GM23338 (cell line): ENCODE results near the gene MAT2A. TPM values are rescaled to one million over a fixed set of nuclear protein-coding genes. Genes with fewer than 3 reads are reported as not detected.

Source experiments
- ATAC-seq: fragments of 200-7000 bp; cut with Tn5 transposase; 3 replicates; pipeline ENCODE4 v1.9.1; 2020
- DNase-seq: peaks from one replicate; pipeline ENCODE4 v3.0.0-alpha.2; 2015; ENCODE audit warnings: low spot score
- H2AFZ ChIP-seq: fragments of 200-600 bp; sonication (generic); 2 replicates; pipeline ENCODE4 v1.8.0; 2016; ENCODE audit warnings: antibody characterized with exemption, mild to moderate bottlenecking, moderate library complexity
- H3F3A ChIP-seq: fragments of 200-600 bp; sonication (generic); replicated peaks from 2 replicates; pipeline ENCODE4 v1.8.0; 2017; ENCODE audit warnings: antibody characterized with exemption, mixed run types, low read depth
- H3K27ac ChIP-seq: fragments of 200-600 bp; sonication (generic); 2 replicates; pipeline ENCODE4 v1.6.1; 2016; ENCODE audit warnings: low read depth
- H3K27me3 ChIP-seq: fragments of 200-600 bp; sonication (generic); 2 replicates; pipeline ENCODE4 v1.8.0; 2016; ENCODE audit warnings: mild to moderate bottlenecking, mixed run types, moderate library complexity; ENCODE audit not compliant: insufficient read depth
- H3K36me3 ChIP-seq: fragments of 200-600 bp; sonication (generic); 2 replicates; pipeline ENCODE4 v1.8.0; 2016; ENCODE audit warnings: mild to moderate bottlenecking; ENCODE audit not compliant: insufficient read depth
- H3K4me1 ChIP-seq: fragments of 200-600 bp; sonication (generic); 2 replicates; pipeline ENCODE4 v1.8.0; 2016; ENCODE audit warnings: mild to moderate bottlenecking, moderate library complexity; ENCODE audit not compliant: insufficient read depth
- H3K4me2 ChIP-seq: fragments of 200-600 bp; sonication (generic); 2 replicates; pipeline ENCODE4 v1.7.1; 2017; ENCODE audit warnings: mixed run types
- H3K4me3 ChIP-seq: fragments of 200-600 bp; sonication (generic); 2 replicates; pipeline ENCODE4 v1.6.1; 2016; ENCODE audit warnings: mixed run types
- H3K79me2 ChIP-seq: fragments of 200-600 bp; sonication (generic); replicated peaks from 2 replicates; pipeline ENCODE4 v1.8.0; 2017; ENCODE audit warnings: mild to moderate bottlenecking; ENCODE audit not compliant: insufficient read depth
- H3K9me2 ChIP-seq: fragments of 200-600 bp; sonication (generic); 2 replicates; pipeline ENCODE4 v1.8.0; 2017; ENCODE audit not compliant: insufficient read depth
- H4K20me1 ChIP-seq: fragments of 200-600 bp; sonication (generic); replicated peaks from 2 replicates; pipeline ENCODE4 v1.8.0; 2017; ENCODE audit warnings: mild to moderate bottlenecking; ENCODE audit not compliant: insufficient read depth
- H3K27ac Mint-ChIP-seq: 2 replicates; pipeline ENCODE4 v1.8.0; 2020; ENCODE audit warnings: inconsistent platforms, mild to moderate bottlenecking, moderate library complexity, mixed read lengths
- H3K27me3 Mint-ChIP-seq: 3 replicates; pipeline ENCODE4 v1.8.0; 2022; ENCODE audit warnings: low read depth, mild to moderate bottlenecking, moderate library complexity, mixed read lengths, inconsistent platforms; ENCODE audit not compliant: insufficient read depth, poor library complexity
- H3K36me3 Mint-ChIP-seq: 3 replicates; pipeline ENCODE4 v1.8.0; 2021; ENCODE audit warnings: low read depth, mild to moderate bottlenecking, inconsistent platforms, moderate library complexity, mixed read lengths
- H3K4me1 Mint-ChIP-seq: 3 replicates; pipeline ENCODE4 v1.8.0; 2020; ENCODE audit warnings: mild to moderate bottlenecking, inconsistent platforms, mixed read lengths
- H3K4me3 Mint-ChIP-seq: 3 replicates; pipeline ENCODE4 v1.8.0; 2021; ENCODE audit warnings: moderate library complexity, mild to moderate bottlenecking, inconsistent platforms, mixed read lengths
- H3K9me3 Mint-ChIP-seq: 3 replicates; pipeline ENCODE4 v1.8.0; 2020; ENCODE audit warnings: moderate library complexity, mild to moderate bottlenecking, inconsistent platforms, mixed read lengths
- CREB1 ChIP-seq: fragments of 250-450 bp; sonication (Bioruptor Pico); IDR thresholded peaks from 2 replicates; pipeline ENCODE4 v1.5.0; 2020; ENCODE audit warnings: low read depth, mild to moderate bottlenecking, moderate library complexity
- JUNB ChIP-seq: IDR thresholded peaks from one replicate; pipeline ENCODE4 v1.6.1; 2016; ENCODE audit warnings: antibody characterized with exemption; ENCODE audit not compliant: unreplicated experiment
- NANOG ChIP-seq: IDR thresholded peaks from 2 replicates; pipeline ENCODE4 v1.6.1; 2016; ENCODE audit warnings: antibody characterized with exemption, borderline replicate concordance
- POLR2AphosphoS5 ChIP-seq: IDR thresholded peaks from 2 replicates; pipeline ENCODE4 v1.6.1; 2016; ENCODE audit warnings: antibody characterized with exemption, low read depth
- STAT1 ChIP-seq: IDR thresholded peaks from one replicate; pipeline ENCODE4 v1.6.1; 2016; ENCODE audit warnings: antibody characterized with exemption; ENCODE audit not compliant: unreplicated experiment
- ZNF114 ChIP-seq: fragments of 250-450 bp; sonication (Bioruptor Pico); IDR thresholded peaks from 2 replicates; pipeline ENCODE4 v1.5.0; 2020; ENCODE audit warnings: mild to moderate bottlenecking, moderate library complexity
- ZNF331 ChIP-seq: fragments of 250-450 bp; sonication (Bioruptor Pico); IDR thresholded peaks from 2 replicates; pipeline ENCODE4 v1.5.0; 2020; ENCODE audit warnings: low read depth, mild to moderate bottlenecking, moderate library complexity
- polyA plus RNA-seq: library from polyadenylated mRNA; unstranded; fragments of >200 nt; fragmentation: Nextera tagmentation; extraction: Ambion mirVana; gene quantifications from 2 replicates; pipeline ENCODE4 v1.2.1, GENCODE V29; 2016
- total RNA-seq: library from RNA; depleted of rRNA; stranded (reverse); fragments of >200 nt; shearing (Covaris generic); gene quantifications from 2 replicates; pipeline ENCODE4 v1.2.3, GENCODE V29; 2014
- TF ChIP-seq, protein P1 (sequence below): IDR thresholded peaks from 2 replicates; pipeline ENCODE4 v1.6.1; 2016; ENCODE audit warnings: antibody characterized with exemption
- TF ChIP-seq, protein P2 (sequence below), 2 experiments: fragments of 200-600 bp in 1 of 2; sonication (generic) in 1 of 2; conservative IDR thresholded peaks; 2 replicates each; pipeline versions ENCODE4 v1.5.1 to v1.6.1; 2016 to 2017; ENCODE audit warnings: antibody characterized with exemption in 2 of 2, low read depth in 2 of 2, mild to moderate bottlenecking in 2 of 2, moderate library complexity in 1 of 2
- TF ChIP-seq, protein P3 (sequence below): fragments of 250-450 bp; sonication (Bioruptor Pico); IDR thresholded peaks from 2 replicates; pipeline ENCODE4 v1.5.0; 2020; ENCODE audit warnings: mild to moderate bottlenecking, moderate library complexity
- TF ChIP-seq, protein P4 (sequence below): IDR thresholded peaks from one replicate; pipeline ENCODE4 v1.6.1; 2018; ENCODE audit warnings: antibody characterized with exemption; ENCODE audit not compliant: unreplicated experiment

The MAT2A gene
- total and polyA plus RNA-seq, 2 experiments from 2014 or later: 105 to 232 TPM

DNA sequence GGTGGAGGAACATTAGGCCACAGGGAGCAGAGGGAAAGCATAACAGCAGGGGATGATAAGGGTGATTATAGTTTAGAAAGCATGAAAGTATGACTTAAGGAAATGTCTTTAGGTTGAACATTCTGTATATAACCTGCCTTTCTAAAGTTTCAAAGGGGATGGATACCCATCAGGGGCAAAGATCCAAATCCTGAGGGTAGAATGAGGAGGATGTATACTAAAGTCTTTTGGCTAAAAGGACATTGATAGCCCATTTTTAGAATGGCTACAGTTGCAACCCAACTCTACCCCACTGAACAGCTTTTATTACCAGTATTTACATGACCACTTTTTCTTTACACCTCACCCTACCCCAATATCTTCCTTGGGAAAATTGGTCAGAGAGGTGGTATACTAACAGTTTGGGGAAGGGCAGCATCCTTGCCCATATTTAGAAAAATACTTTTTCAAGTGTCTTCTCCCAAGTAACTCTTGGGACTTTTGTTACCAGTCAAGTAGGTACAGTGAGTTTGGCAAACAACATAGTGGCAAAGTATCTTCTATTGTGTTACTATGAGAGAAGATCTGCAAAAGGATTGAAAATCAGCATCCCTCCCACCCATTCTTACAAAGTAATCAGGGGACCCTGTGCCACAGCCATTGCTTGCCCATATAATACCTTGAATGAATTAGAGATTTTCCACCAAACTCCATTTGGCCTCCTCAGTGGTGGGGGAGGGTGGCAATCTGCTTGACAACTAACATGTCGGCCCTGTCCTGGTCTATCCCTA lies 8.3 kb downstream of the MAT2A start (continued):
- TF ChIP-seq, protein P1, sequence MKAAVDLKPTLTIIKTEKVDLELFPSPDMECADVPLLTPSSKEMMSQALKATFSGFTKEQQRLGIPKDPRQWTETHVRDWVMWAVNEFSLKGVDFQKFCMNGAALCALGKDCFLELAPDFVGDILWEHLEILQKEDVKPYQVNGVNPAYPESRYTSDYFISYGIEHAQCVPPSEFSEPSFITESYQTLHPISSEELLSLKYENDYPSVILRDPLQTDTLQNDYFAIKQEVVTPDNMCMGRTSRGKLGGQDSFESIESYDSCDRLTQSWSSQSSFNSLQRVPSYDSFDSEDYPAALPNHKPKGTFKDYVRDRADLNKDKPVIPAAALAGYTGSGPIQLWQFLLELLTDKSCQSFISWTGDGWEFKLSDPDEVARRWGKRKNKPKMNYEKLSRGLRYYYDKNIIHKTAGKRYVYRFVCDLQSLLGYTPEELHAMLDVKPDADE: no peak
- TF ChIP-seq, protein P2, sequence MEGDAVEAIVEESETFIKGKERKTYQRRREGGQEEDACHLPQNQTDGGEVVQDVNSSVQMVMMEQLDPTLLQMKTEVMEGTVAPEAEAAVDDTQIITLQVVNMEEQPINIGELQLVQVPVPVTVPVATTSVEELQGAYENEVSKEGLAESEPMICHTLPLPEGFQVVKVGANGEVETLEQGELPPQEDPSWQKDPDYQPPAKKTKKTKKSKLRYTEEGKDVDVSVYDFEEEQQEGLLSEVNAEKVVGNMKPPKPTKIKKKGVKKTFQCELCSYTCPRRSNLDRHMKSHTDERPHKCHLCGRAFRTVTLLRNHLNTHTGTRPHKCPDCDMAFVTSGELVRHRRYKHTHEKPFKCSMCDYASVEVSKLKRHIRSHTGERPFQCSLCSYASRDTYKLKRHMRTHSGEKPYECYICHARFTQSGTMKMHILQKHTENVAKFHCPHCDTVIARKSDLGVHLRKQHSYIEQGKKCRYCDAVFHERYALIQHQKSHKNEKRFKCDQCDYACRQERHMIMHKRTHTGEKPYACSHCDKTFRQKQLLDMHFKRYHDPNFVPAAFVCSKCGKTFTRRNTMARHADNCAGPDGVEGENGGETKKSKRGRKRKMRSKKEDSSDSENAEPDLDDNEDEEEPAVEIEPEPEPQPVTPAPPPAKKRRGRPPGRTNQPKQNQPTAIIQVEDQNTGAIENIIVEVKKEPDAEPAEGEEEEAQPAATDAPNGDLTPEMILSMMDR (conservative IDR thresholded peaks at IDR 0.05; ENCODE audit: low read depth in 2 of 2): no peak
- no peak for TF ChIP-seq CREB1 (CRISPR knock-in tag)

DNA sequence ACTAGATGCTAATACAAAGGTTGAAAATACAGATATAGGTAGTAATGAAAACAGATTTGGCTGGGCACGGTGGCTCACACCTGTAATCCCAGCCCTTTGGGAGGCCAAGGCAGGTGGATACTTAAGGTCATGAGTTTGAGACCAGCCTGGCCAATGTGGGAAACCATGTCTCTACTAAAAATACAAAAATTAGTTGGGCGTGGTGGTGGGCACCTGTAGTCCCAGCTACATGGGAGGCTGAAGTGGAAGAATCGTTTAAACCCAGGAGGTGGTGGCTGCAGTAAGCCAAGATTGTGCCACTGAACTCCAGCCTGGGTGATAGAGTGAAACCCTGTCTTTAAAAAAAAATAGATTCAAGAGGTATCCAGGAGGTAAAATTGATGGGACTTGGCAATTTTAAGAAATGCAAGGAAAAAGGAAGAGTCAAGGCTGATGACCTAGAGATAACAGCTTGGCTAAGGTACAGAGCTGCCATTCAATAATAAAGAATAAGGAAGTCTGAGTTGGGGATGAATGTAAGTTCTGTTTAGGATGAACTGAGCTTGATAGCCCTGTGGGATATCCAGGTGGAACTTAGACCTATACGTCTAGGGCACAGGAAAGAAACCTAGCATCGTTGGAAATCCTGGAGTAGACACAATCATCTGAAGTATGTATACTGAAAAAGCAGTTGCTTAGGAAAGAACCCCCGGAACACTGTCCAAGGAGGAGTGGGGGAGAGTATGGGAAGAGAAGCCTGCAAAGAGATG lies 9.1 kb downstream of the MAT2A start:
- Histone ChIP-seq H2AFZ (no peak overlapping the region), H3K4me1 (no peaks in the 10 kb centered on the region), H3K79me2 (no peaks in the 10 kb centered on the region), H3K27ac (no peak overlapping the region; the same call in 1 of the 2 replicates), H4K20me1 (peaks cover 4% of the 10 kb centered on the region), H3K4me2 (no peak overlapping the region), H3F3A (peaks cover 45% of the 10 kb centered on the region), H3K9me2 (no peaks in the 10 kb centered on the region), H3K27me3 (no peaks in the 10 kb centered on the region), H3K4me3 (no peak overlapping the region), H3K36me3 (peaks cover 51% of the 10 kb centered on the region)
- ATAC-seq (no peak), DNase-seq (no peak)
- Mint-ChIP-seq H3K9me3 (no peaks in the 10 kb centered on the region; the same call in 2 of the 3 replicates), H3K27me3 (peaks cover 18% of the 10 kb centered on the region), H3K36me3 (peaks cover 82% of the 10 kb centered on the region), H3K4me3 (no peak overlapping the region), H3K27ac (no peak overlapping the region), H3K4me1 (peaks cover 18% of the 10 kb centered on the region)
- TF ChIP-seq, protein P3, sequence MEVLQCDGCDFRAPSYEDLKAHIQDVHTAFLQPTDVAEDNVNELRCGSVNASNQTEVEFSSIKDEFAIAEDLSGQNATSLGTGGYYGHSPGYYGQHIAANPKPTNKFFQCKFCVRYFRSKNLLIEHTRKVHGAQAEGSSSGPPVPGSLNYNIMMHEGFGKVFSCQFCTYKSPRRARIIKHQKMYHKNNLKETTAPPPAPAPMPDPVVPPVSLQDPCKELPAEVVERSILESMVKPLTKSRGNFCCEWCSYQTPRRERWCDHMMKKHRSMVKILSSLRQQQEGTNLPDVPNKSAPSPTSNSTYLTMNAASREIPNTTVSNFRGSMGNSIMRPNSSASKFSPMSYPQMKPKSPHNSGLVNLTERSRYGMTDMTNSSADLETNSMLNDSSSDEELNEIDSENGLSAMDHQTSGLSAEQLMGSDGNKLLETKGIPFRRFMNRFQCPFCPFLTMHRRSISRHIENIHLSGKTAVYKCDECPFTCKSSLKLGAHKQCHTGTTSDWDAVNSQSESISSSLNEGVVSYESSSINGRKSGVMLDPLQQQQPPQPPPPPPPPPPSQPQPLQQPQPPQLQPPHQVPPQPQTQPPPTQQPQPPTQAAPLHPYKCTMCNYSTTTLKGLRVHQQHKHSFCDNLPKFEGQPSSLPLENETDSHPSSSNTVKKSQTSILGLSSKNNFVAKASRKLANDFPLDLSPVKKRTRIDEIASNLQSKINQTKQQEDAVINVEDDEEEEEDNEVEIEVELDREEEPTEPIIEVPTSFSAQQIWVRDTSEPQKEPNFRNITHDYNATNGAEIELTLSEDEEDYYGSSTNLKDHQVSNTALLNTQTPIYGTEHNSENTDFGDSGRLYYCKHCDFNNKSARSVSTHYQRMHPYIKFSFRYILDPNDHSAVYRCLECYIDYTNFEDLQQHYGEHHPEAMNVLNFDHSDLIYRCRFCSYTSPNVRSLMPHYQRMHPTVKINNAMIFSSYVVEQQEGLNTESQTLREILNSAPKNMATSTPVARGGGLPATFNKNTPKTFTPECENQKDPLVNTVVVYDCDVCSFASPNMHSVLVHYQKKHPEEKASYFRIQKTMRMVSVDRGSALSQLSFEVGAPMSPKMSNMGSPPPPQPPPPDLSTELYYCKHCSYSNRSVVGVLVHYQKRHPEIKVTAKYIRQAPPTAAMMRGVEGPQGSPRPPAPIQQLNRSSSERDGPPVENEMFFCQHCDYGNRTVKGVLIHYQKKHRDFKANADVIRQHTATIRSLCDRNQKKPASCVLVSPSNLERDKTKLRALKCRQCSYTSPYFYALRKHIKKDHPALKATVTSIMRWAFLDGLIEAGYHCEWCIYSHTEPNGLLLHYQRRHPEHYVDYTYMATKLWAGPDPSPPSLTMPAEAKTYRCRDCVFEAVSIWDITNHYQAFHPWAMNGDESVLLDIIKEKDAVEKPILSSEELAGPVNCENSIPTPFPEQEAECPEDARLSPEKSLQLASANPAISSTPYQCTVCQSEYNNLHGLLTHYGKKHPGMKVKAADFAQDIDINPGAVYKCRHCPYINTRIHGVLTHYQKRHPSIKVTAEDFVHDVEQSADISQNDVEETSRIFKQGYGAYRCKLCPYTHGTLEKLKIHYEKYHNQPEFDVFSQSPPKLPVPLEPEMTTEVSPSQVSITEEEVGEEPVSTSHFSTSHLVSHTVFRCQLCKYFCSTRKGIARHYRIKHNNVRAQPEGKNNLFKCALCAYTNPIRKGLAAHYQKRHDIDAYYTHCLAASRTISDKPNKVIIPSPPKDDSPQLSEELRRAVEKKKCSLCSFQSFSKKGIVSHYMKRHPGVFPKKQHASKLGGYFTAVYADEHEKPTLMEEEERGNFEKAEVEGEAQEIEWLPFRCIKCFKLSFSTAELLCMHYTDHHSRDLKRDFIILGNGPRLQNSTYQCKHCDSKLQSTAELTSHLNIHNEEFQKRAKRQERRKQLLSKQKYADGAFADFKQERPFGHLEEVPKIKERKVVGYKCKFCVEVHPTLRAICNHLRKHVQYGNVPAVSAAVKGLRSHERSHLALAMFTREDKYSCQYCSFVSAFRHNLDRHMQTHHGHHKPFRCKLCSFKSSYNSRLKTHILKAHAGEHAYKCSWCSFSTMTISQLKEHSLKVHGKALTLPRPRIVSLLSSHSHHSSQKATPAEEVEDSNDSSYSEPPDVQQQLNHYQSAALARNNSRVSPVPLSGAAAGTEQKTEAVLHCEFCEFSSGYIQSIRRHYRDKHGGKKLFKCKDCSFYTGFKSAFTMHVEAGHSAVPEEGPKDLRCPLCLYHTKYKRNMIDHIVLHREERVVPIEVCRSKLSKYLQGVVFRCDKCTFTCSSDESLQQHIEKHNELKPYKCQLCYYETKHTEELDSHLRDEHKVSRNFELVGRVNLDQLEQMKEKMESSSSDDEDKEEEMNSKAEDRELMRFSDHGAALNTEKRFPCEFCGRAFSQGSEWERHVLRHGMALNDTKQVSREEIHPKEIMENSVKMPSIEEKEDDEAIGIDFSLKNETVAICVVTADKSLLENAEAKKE (CRISPR knock-in tag): no peak
- TF ChIP-seq ZNF331 (no peak), ZNF114 (CRISPR knock-in tag) (no peak), JUNB (no peak), NANOG (no peak), STAT1 (no peak), CREB1 (CRISPR knock-in tag) (no peak), POLR2AphosphoS5 (no peak)
- TF ChIP-seq, protein P4, sequence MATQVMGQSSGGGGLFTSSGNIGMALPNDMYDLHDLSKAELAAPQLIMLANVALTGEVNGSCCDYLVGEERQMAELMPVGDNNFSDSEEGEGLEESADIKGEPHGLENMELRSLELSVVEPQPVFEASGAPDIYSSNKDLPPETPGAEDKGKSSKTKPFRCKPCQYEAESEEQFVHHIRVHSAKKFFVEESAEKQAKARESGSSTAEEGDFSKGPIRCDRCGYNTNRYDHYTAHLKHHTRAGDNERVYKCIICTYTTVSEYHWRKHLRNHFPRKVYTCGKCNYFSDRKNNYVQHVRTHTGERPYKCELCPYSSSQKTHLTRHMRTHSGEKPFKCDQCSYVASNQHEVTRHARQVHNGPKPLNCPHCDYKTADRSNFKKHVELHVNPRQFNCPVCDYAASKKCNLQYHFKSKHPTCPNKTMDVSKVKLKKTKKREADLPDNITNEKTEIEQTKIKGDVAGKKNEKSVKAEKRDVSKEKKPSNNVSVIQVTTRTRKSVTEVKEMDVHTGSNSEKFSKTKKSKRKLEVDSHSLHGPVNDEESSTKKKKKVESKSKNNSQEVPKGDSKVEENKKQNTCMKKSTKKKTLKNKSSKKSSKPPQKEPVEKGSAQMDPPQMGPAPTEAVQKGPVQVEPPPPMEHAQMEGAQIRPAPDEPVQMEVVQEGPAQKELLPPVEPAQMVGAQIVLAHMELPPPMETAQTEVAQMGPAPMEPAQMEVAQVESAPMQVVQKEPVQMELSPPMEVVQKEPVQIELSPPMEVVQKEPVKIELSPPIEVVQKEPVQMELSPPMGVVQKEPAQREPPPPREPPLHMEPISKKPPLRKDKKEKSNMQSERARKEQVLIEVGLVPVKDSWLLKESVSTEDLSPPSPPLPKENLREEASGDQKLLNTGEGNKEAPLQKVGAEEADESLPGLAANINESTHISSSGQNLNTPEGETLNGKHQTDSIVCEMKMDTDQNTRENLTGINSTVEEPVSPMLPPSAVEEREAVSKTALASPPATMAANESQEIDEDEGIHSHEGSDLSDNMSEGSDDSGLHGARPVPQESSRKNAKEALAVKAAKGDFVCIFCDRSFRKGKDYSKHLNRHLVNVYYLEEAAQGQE: no peak
